Neuronal stem cell (in vitro differentiated cells): ENCODE results near the gene USP36.

Experiments
- DNase-seq: peaks from one replicate; pipeline ENCODE4 v3.0.0-alpha.2; 2013; ENCODE audit warnings: low spot score
- H2AFZ ChIP-seq: one replicate; pipeline ENCODE4 v1.6.1; 2013; ENCODE audit warnings: mild to moderate bottlenecking, low read length, inconsistent platforms
- H2AK5ac ChIP-seq: 2 replicates; pipeline ENCODE4 v1.6.1; 2013; ENCODE audit warnings: low read depth, mild to moderate bottlenecking, inconsistent platforms, low read length, moderate library complexity, mixed read lengths
- H2BK120ac ChIP-seq: 2 replicates; pipeline ENCODE4 v1.6.1; 2013; ENCODE audit warnings: low read depth, mild to moderate bottlenecking, inconsistent platforms, low read length, moderate library complexity, mixed read lengths
- H2BK12ac ChIP-seq: one replicate; pipeline ENCODE4 v1.6.1; 2013; ENCODE audit warnings: low read length, inconsistent platforms
- H2BK15ac ChIP-seq: 2 replicates; pipeline ENCODE4 v1.6.1; 2013; ENCODE audit warnings: mild to moderate bottlenecking, low read length, inconsistent platforms, mixed read lengths
- H2BK5ac ChIP-seq: one replicate; pipeline ENCODE4 v1.6.1; 2013; ENCODE audit warnings: inconsistent platforms, mild to moderate bottlenecking, low read length, moderate library complexity
- H3K14ac ChIP-seq: one replicate; pipeline ENCODE4 v1.6.1; 2013; ENCODE audit warnings: low read length, inconsistent platforms
- H3K18ac ChIP-seq: 2 replicates; pipeline ENCODE4 v1.6.1; 2013; ENCODE audit warnings: low read length, inconsistent platforms
- H3K23ac ChIP-seq: 2 replicates; pipeline ENCODE4 v1.6.1; 2013; ENCODE audit warnings: low read depth, mild to moderate bottlenecking, mixed read lengths, low read length, inconsistent platforms; ENCODE audit not compliant: poor library complexity
- H3K27ac ChIP-seq: replicated peaks from 3 replicates; pipeline ENCODE4 v1.5.1; 2013; ENCODE audit warnings: low read length, inconsistent platforms
- H3K27me3 ChIP-seq, 3 experiments: 2 replicates each; pipeline ENCODE4 v1.6.1; 2013; ENCODE audit warnings: low read length in 3 of 3, mild to moderate bottlenecking in 2 of 3, inconsistent platforms in 1 of 3, low read depth in 1 of 3, mixed read lengths in 1 of 3, moderate library complexity in 1 of 3; ENCODE audit not compliant: control insufficient read depth in 3 of 3, insufficient read depth in 3 of 3
- H3K36me3 ChIP-seq, 2 donors: replicated peaks in 1 of 2; 2 replicates each; pipeline ENCODE4 v1.6.1; 2013; ENCODE audit warnings: low read length in 2 of 2; ENCODE audit not compliant: control insufficient read depth in 2 of 2, insufficient read depth in 2 of 2
- H3K4ac ChIP-seq: 2 replicates; pipeline ENCODE4 v1.6.1; 2013; ENCODE audit warnings: inconsistent platforms, mild to moderate bottlenecking, low read length, moderate library complexity
- H3K4me1 ChIP-seq, 2 donors: 1 replicate in 1 of 2; 2 replicates in 1 of 2; pipeline ENCODE4 v1.6.1; 2013; ENCODE audit warnings: low read length in 2 of 2, low read depth in 1 of 2; ENCODE audit not compliant: control insufficient read depth in 2 of 2, insufficient read depth in 1 of 2
- H3K4me2 ChIP-seq: one replicate; pipeline ENCODE4 v1.6.1; 2013; ENCODE audit warnings: mild to moderate bottlenecking, low read length, inconsistent platforms; ENCODE audit not compliant: insufficient read depth, poor library complexity, severe bottlenecking
- H3K4me3 ChIP-seq, 2 donors: 2 replicates each; pipeline ENCODE4 v1.5.1; 2013; ENCODE audit warnings: low read length in 2 of 2, mild to moderate bottlenecking in 2 of 2, inconsistent platforms in 1 of 2, moderate library complexity in 1 of 2
- H3K79me1 ChIP-seq: one replicate; pipeline ENCODE4 v1.6.1; 2013; ENCODE audit warnings: low read depth, mild to moderate bottlenecking, inconsistent platforms, low read length, moderate library complexity
- H3K9ac ChIP-seq: one replicate; pipeline ENCODE4 v1.6.1; 2013; ENCODE audit warnings: mild to moderate bottlenecking, low read depth, low read length, inconsistent platforms; ENCODE audit not compliant: poor library complexity
- H3K9me3 ChIP-seq, 2 donors: replicated peaks in 1 of 2; 2 replicates each; pipeline versions ENCODE3 to v1.6.1; 2013; ENCODE audit warnings: low read length in 2 of 2, mild to moderate bottlenecking in 2 of 2, inconsistent platforms in 1 of 2, low read depth in 1 of 2, mixed read lengths in 1 of 2, moderate library complexity in 1 of 2; ENCODE audit not compliant: control insufficient read depth in 2 of 2, insufficient read depth in 1 of 2
- H4K8ac ChIP-seq: one replicate; pipeline ENCODE4 v1.6.1; 2013; ENCODE audit warnings: low read depth, mild to moderate bottlenecking, inconsistent platforms, low read length, moderate library complexity
- H4K91ac ChIP-seq: one replicate; pipeline ENCODE4 v1.6.1; 2013; ENCODE audit warnings: low read length, low read depth, mild to moderate bottlenecking, inconsistent platforms; ENCODE audit not compliant: poor library complexity
- WGBS, 2 donors: extraction: QIAGEN DNeasy Blood & Tissue Kit; methylation state at CpG; one replicate each; pipeline ENCODE4 v1.1.7; 2013; ENCODE audit warnings: missing lambda C conversion rate in 2 of 2, mixed read lengths in 1 of 2; ENCODE audit not compliant: insufficient read length in 2 of 2, insufficient replicate concordance in 1 of 2; ENCODE audit errors: extremely low coverage in 2 of 2; 5-methylcytosine and 5-hydroxymethylcytosine counted together

USP36 gene

GRCh38 chr17:78812855-78813254 lies 27.8 kb downstream of the USP36 start:
- Histone ChIP-seq H4K8ac (no peak overlapping the region), H3K23ac (no peak overlapping the region), H2AK5ac (no peak overlapping the region), H3K27me3 (no peaks in the 10 kb centered on the region), H3K18ac (no peak overlapping the region), H2BK120ac (no peak overlapping the region), H2BK12ac (no peak overlapping the region), H2AFZ (no peak overlapping the region), H3K27ac (no peak overlapping the region), H3K4me3 (no peak overlapping the region), H3K9ac (no peak overlapping the region), H3K9me3 (no peaks in the 10 kb centered on the region), H3K79me1 (peaks cover 3% of the 10 kb centered on the region), H3K14ac (no peak overlapping the region), H3K4me2 (no peak overlapping the region), H2BK15ac (no peak overlapping the region), H3K36me3 (peaks cover 41 to 98% of the 10 kb centered on the region in 2 donors), H4K91ac (no peak overlapping the region), H3K4me1 (no peaks in the 10 kb centered on the region), H3K4ac (no peak overlapping the region), H2BK5ac (no peak overlapping the region)
- WGBS, 2 donors, result no CpG with 5 or more reads among the region's 8 CpGs
- DNase-seq, result no peak

- Histone ChIP-seq H2BK5ac (no peak overlapping the region), H3K36me3 (peaks cover 45 to 98% of the 10 kb centered on the region in 2 donors), H3K27me3 (peaks cover 0 to 2% (median 0%) of the 10 kb centered on the region in 3 experiments), H2BK12ac (no peak overlapping the region), H2BK15ac (no peak overlapping the region), H2AFZ (no peak overlapping the region), H3K18ac (no peak overlapping the region), H3K9ac (no peak overlapping the region), H3K4me1 (no peaks in the 10 kb centered on the region), H2BK120ac (no peak overlapping the region), H2AK5ac (no peak overlapping the region), H3K4me3 (no peak overlapping the region), H3K79me1 (peaks cover 9% of the 10 kb centered on the region), H3K14ac (no peak overlapping the region), H3K27ac (no peak overlapping the region), H3K4me2 (no peak overlapping the region), H3K23ac (no peak overlapping the region), H4K8ac (no peak overlapping the region), H3K4ac (no peak overlapping the region), H4K91ac (no peak overlapping the region), H3K9me3 (no peaks in the 10 kb centered on the region)
- WGBS, 2 donors, result no CpG with 5 or more reads among the region's 4 CpGs
- DNase-seq, result no peak
Observed at GRCh38 chr17:78808163-78808562, 32.5 kb downstream of the USP36 start.

- no peak overlapping the region for H2BK12ac ChIP-seq
- no peaks in the 10 kb centered on the region for H3K9me3 ChIP-seq
- H3K27me3 ChIP-seq, result peaks cover 0 to 2% (median 0%) of the 10 kb centered on the region in 3 experiments
- WGBS, 2 donors, result no CpG with 5 or more reads among the region's 9 CpGs
- no peak overlapping the region for H3K27ac ChIP-seq
- no peak overlapping the region for H3K4me3 ChIP-seq
- H3K4me2 ChIP-seq, result no peak overlapping the region
- H3K14ac ChIP-seq, result no peak overlapping the region
- no peak overlapping the region for H2AK5ac ChIP-seq
- H3K18ac ChIP-seq, result no peak overlapping the region
- H2BK5ac ChIP-seq, result no peak overlapping the region
- H2BK15ac ChIP-seq, result no peak overlapping the region
- no peak overlapping the region for H3K9ac ChIP-seq
- H3K23ac ChIP-seq, result no peak overlapping the region
- no peak overlapping the region for H4K91ac ChIP-seq
- no peak overlapping the region for H4K8ac ChIP-seq
- no peak overlapping the region for H2BK120ac ChIP-seq
- peaks cover 46 to 96% of the 10 kb centered on the region in 2 donors for H3K36me3 ChIP-seq
- no peak overlapping the region for H2AFZ ChIP-seq
- H3K4ac ChIP-seq, result no peak overlapping the region
- no peak for DNase-seq
- peaks cover 9% of the 10 kb centered on the region for H3K79me1 ChIP-seq
- no peaks in the 10 kb centered on the region for H3K4me1 ChIP-seq
Observed at GRCh38 chr17:78806451-78806850, 34.2 kb downstream of the USP36 start.

- Histone ChIP-seq H3K36me3 (peaks cover 42 to 92% of the 10 kb centered on the region in 2 donors), H2BK5ac (peak overlapping the region; percentile 87)
Observed at GRCh38 chr17:78805301-78805700, 35.3 kb downstream of the USP36 start.

More at GRCh38 chr17:78805301-78805700, 35.3 kb downstream of the USP36 start:
- Histone ChIP-seq H2BK120ac (no peak overlapping the region), H2BK15ac (no peak overlapping the region), H3K27ac (no peak overlapping the region), H3K23ac (no peak overlapping the region), H3K79me1 (peaks cover 9% of the 10 kb centered on the region), H3K4ac (no peak overlapping the region), H2AK5ac (no peak overlapping the region), H2BK12ac (no peak overlapping the region), H3K9me3 (no peaks in the 10 kb centered on the region), H3K14ac (no peak overlapping the region), H3K18ac (no peak overlapping the region), H3K4me1 (no peaks in the 10 kb centered on the region), H3K4me3 (no peak overlapping the region), H4K8ac (no peak overlapping the region), H3K27me3 (peaks cover 0 to 2% (median 0%) of the 10 kb centered on the region in 3 experiments), H3K9ac (no peak overlapping the region), H2AFZ (no peak overlapping the region), H3K4me2 (no peak overlapping the region), H4K91ac (no peak overlapping the region)
- DNase-seq, result no peak
- WGBS, 2 donors, result no CpG with 5 or more reads among the region's 14 CpGs
